ENCODE data around the gene GCSAM. TPM values are rescaled to one million over a fixed set of nuclear protein-coding genes. Genes with fewer than 3 reads are reported as not detected.

The GCSAM gene
- polyA plus RNA-seq, 1 of the 3 experiments (the other 2 are of a cell fraction), result not detected

- Histone ChIP-seq H3K36me3 (replicated peaks in 1 of 2; ENCODE audit: control insufficient read depth in 1 of 2, insufficient read depth in 2 of 2, low read length in 1 of 2) (peaks cover 0 to 18% of the 10 kb centered on the region in 2 experiments), H4K20me1 (ENCODE audit: insufficient read depth) (no peaks in the 10 kb centered on the region), H3K4me1 (ENCODE audit: control insufficient read depth in 1 of 2, insufficient read depth in 2 of 2, low read depth in 1 of 2, low read length in 1 of 2) (no peaks in the 10 kb centered on the region; a peak in 1 of 4 replicates), H3K9ac (no peak overlapping the region), H3K27ac (ENCODE audit: low read depth in 2 of 2, low read length in 1 of 2) (no peak overlapping the region), H3K9me2 (no peaks in the 10 kb centered on the region), H2AFZ (ENCODE audit: low read depth) (no peak overlapping the region), H3K4me3 (ENCODE audit: low read depth in 2 of 2, low read length in 1 of 2) (no peak overlapping the region), H3K79me2 (ENCODE audit: insufficient read depth) (no peaks in the 10 kb centered on the region), H3K4me2 (no peak overlapping the region), H3K27me3 (ENCODE audit: insufficient read depth) (no peaks in the 10 kb centered on the region), H3K9me3 (no peaks in the 10 kb centered on the region), H3F3A (replicated peaks; ENCODE audit: insufficient read depth) (no peaks in the 10 kb centered on the region)
- TF ChIP-seq GATA2 (CRISPR knock-in tag; IDR thresholded peaks at IDR 0.05), result no peak
- TF ChIP-seq RFX5 (IDR thresholded peaks at IDR 0.05; ENCODE audit: low read length), result no peak
- TF ChIP-seq MAX (IDR thresholded peaks at IDR 0.05; ENCODE audit: low read depth), result no peak
- no peak for TF ChIP-seq USF2 (IDR thresholded peaks at IDR 0.05; ENCODE audit: borderline replicate concordance, low read depth, low read length)
- TF ChIP-seq ZBTB33 (IDR thresholded peaks at IDR 0.05; ENCODE audit: borderline replicate concordance, low read depth), result no peak
- TF ChIP-seq FOXM1 (IDR thresholded peaks at IDR 0.05; ENCODE audit: low read depth), result no peak
- TF ChIP-seq FOSL2 (IDR thresholded peaks at IDR 0.05; ENCODE audit: borderline replicate concordance, low read depth), result no peak
- TF ChIP-seq NFIC (IDR thresholded peaks at IDR 0.05; ENCODE audit: borderline replicate concordance), result no peak
- no peak for TF ChIP-seq JUND (IDR thresholded peaks at IDR 0.05)
- TF ChIP-seq SMC3 (IDR thresholded peaks at IDR 0.05; ENCODE audit: low read depth, low read length), result no peak
- no peak for TF ChIP-seq IRF3 (IDR thresholded peaks at IDR 0.05; ENCODE audit: low read depth, low read length)
- no peak for TF ChIP-seq EZH2phosphoT487 (IDR thresholded peaks at IDR 0.05; ENCODE audit: borderline replicate concordance, low read depth)
- no peak for TF ChIP-seq EP300 (IDR thresholded peaks at IDR 0.05; ENCODE audit: borderline replicate concordance in 1 of 2, low read depth in 1 of 2, low read length in 1 of 2)
- TF ChIP-seq PBX3 (IDR thresholded peaks at IDR 0.05), result no peak
- no peak for TF ChIP-seq GABPA (IDR thresholded peaks at IDR 0.05; ENCODE audit: low read depth)
- no peak for TF ChIP-seq TAF1 (IDR thresholded peaks at IDR 0.05; ENCODE audit: borderline replicate concordance, low read depth, low read length)
- TF ChIP-seq CTCF (IDR thresholded peaks at IDR 0.05), result no peak
- TF ChIP-seq YY1 (IDR thresholded peaks at IDR 0.05; ENCODE audit: low read depth), result no peak
- no peak for TF ChIP-seq MXI1 (IDR thresholded peaks at IDR 0.05; ENCODE audit: low read depth, low read length)
- WGBS (ENCODE audit: low lambda C conversion rate), result 95% methylated on average over 4 of the region's 4 CpGs
- DNase-seq, result no peak
- POLR2A ChIA-PET, result no interaction called here
- CTCF ChIA-PET, result interaction anchor here (1.1 kb wide), 1 partner anchor 413 kb away, joined by 4 read pairs; no protein-coding TSS in a partner anchor
These were observed 15.0 kb downstream of the GCSAM start for GRCh38 chr3:112117841-112118571.

Data from SK-N-SH (cell line).